H1 (cell line): ENCODE results near the gene PNPLA3. TPM values are rescaled to one million over a fixed set of nuclear protein-coding genes. Genes with fewer than 3 reads are reported as not detected.

ENCODE experiments used
- CTCF ChIA-PET: fragments of 300-600 bp; sonication (Branson Sonifier 250); formaldehyde crosslinking; loops from one replicate; lab custom pipeline; 2021; ENCODE audit not compliant: partially characterized antibody; lab: Charles Lee
- POLR2A ChIA-PET: fragments of 300-600 bp; sonication (Branson Sonifier 250); formaldehyde crosslinking; loops from one replicate; lab custom pipeline; 2021; ENCODE audit warnings: inconsistent platforms; ENCODE audit not compliant: partially characterized antibody; lab: Charles Lee
- DNase-seq, 2 experiments: peaks; one replicate each; pipeline versions ENCODE4 v3.0.0 to v3.0.0-alpha.2; 2010 to 2022; ENCODE audit warnings: low spot score in 2 of 2, low read depth in 1 of 2, mixed read lengths in 1 of 2
- FAIRE-seq: peaks from 2 replicates; lab custom pipeline; 2011; peaks lifted over from hg19 to GRCh38; lab: Jason Lieb, UNC
- H2AFZ ChIP-seq: 2 replicates; pipeline ENCODE4 v1.8.1; 2012; ENCODE audit warnings: low read length, inconsistent platforms
- H2AK5ac ChIP-seq: 2 replicates; pipeline ENCODE4 v1.6.1; 2013; ENCODE audit warnings: low read depth, low read length
- H2BK120ac ChIP-seq: replicated peaks from 2 replicates; pipeline ENCODE3; 2013; ENCODE audit warnings: low read depth, low read length, inconsistent platforms
- H2BK12ac ChIP-seq: 2 replicates; pipeline ENCODE4 v1.6.1; 2013; ENCODE audit warnings: low read depth, low read length
- H2BK15ac ChIP-seq: 2 replicates; pipeline ENCODE4 v1.6.1; 2013; ENCODE audit warnings: low read length
- H2BK20ac ChIP-seq: 2 replicates; pipeline ENCODE4 v1.6.1; 2013; ENCODE audit warnings: low read length
- H2BK5ac ChIP-seq: 2 replicates; pipeline ENCODE4 v1.6.1; 2013; ENCODE audit warnings: low read depth, low read length
- H3K14ac ChIP-seq: 2 replicates; pipeline ENCODE4 v1.6.1; 2013; ENCODE audit warnings: inconsistent platforms; ENCODE audit not compliant: insufficient read length
- H3K18ac ChIP-seq: 2 replicates; pipeline ENCODE4 v1.6.1; 2013; ENCODE audit warnings: low read length; ENCODE audit errors: extremely low read depth
- H3K23ac ChIP-seq: 2 replicates; pipeline ENCODE4 v1.6.1; 2013; ENCODE audit warnings: inconsistent platforms; ENCODE audit not compliant: insufficient read length
- H3K23me2 ChIP-seq: 2 replicates; pipeline ENCODE4 v1.6.1; 2013; ENCODE audit warnings: low read depth, low read length
- H3K27ac ChIP-seq: 2 replicates; pipeline ENCODE4 v1.6.1; 2011; ENCODE audit warnings: low read depth, low read length, inconsistent platforms
- H3K27me3 ChIP-seq, 4 experiments: replicated peaks in 1 of 4; 1 replicate in 1 of 4; 2 replicates in 3 of 4; pipeline versions ENCODE4 v1.6.1 to v1.8.1; 2011 to 2013; ENCODE audit warnings: low read length in 3 of 4, mild to moderate bottlenecking in 3 of 4, inconsistent platforms in 2 of 4, mixed read lengths in 2 of 4, moderate library complexity in 1 of 4; ENCODE audit not compliant: control insufficient read depth in 3 of 4, insufficient read depth in 3 of 4; ENCODE audit errors: extremely low read depth in 1 of 4
- H3K36me3 ChIP-seq, 4 experiments: 2 replicates each; pipeline versions ENCODE4 v1.6.1 to v1.8.1; 2011 to 2013; ENCODE audit warnings: mild to moderate bottlenecking in 4 of 4, low read length in 3 of 4, moderate library complexity in 2 of 4, control low read depth in 1 of 4, inconsistent platforms in 1 of 4; ENCODE audit not compliant: insufficient read depth in 4 of 4, control insufficient read depth in 2 of 4
- H3K4ac ChIP-seq: replicated peaks from 2 replicates; pipeline ENCODE3; 2013; ENCODE audit warnings: low read length, low read depth, mixed read lengths, inconsistent platforms; ENCODE audit not compliant: insufficient read length
- H3K4me1 ChIP-seq, 4 experiments: replicated peaks in 1 of 4; 1 replicate in 1 of 4; 2 replicates in 3 of 4; pipeline versions ENCODE4 v1.6.1 to v1.8.1; 2011 to 2013; ENCODE audit warnings: low read length in 3 of 4, inconsistent platforms in 2 of 4, mixed read lengths in 1 of 4; ENCODE audit not compliant: insufficient read depth in 4 of 4, control insufficient read depth in 3 of 4
- H3K4me2 ChIP-seq, 2 experiments: 2 replicates each; pipeline versions ENCODE4 v1.6.1 to v1.8.1; 2011 to 2013; ENCODE audit warnings: low read depth in 2 of 2, low read length in 2 of 2, control low read depth in 1 of 2, inconsistent platforms in 1 of 2, mild to moderate bottlenecking in 1 of 2; ENCODE audit not compliant: insufficient read depth in 1 of 2
- H3K4me3 ChIP-seq, 4 experiments: fragments of 200-600, 300-600 bp in 1 of 4; sonication (generic), shearing (Covaris generic), sonication (Bioruptor Twin) in 1 of 4; 2 replicates each; pipeline versions ENCODE4 v1.5.1 to v1.8.1; 2011 to 2016; ENCODE audit warnings: low read length in 4 of 4, low read depth in 3 of 4, control low read depth in 2 of 4, inconsistent platforms in 2 of 4, mild to moderate bottlenecking in 2 of 4, mixed read lengths in 1 of 4, moderate library complexity in 1 of 4; ENCODE audit not compliant: insufficient read depth in 2 of 4; ENCODE audit errors: extremely low read depth in 1 of 4
- H3K56ac ChIP-seq: replicated peaks from 2 replicates; pipeline ENCODE3; 2013; ENCODE audit warnings: low read depth, mild to moderate bottlenecking, mixed read lengths, low read length, inconsistent platforms; ENCODE audit not compliant: insufficient read length
- H3K79me1 ChIP-seq: 2 replicates; pipeline ENCODE4 v1.6.1; 2013; ENCODE audit warnings: low read depth, low read length, control low read depth
- H3K79me2 ChIP-seq, 2 experiments: 2 replicates each; pipeline versions ENCODE4 v1.6.1 to v1.8.1; 2012 to 2013; ENCODE audit warnings: low read length in 2 of 2, mild to moderate bottlenecking in 2 of 2, inconsistent platforms in 1 of 2; ENCODE audit not compliant: insufficient read depth in 2 of 2, control insufficient read depth in 1 of 2
- H3K9ac ChIP-seq, 4 experiments: replicated peaks in 1 of 4; 1 replicate in 1 of 4; 2 replicates in 3 of 4; pipeline versions ENCODE4 v1.6.1 to v1.8.1; 2011 to 2013; ENCODE audit warnings: low read depth in 3 of 4, low read length in 3 of 4, control low read depth in 2 of 4, mild to moderate bottlenecking in 2 of 4, moderate library complexity in 2 of 4, inconsistent platforms in 1 of 4; ENCODE audit errors: extremely low read depth in 1 of 4
- H3K9me3 ChIP-seq, 2 experiments: 2 replicates each; pipeline versions ENCODE4 v1.6.1 to v1.8.1; 2012 to 2013; ENCODE audit warnings: mild to moderate bottlenecking in 2 of 2, moderate library complexity in 2 of 2, control low read depth in 1 of 2, inconsistent platforms in 1 of 2, low read depth in 1 of 2, low read length in 1 of 2, mixed read lengths in 1 of 2; ENCODE audit not compliant: insufficient read depth in 2 of 2
- H4K20me1 ChIP-seq, 2 experiments: replicated peaks in 1 of 2; 2 replicates each; pipeline versions ENCODE3 to v1.8.1; 2011 to 2013; ENCODE audit warnings: inconsistent platforms in 2 of 2, low read length in 2 of 2, mild to moderate bottlenecking in 1 of 2; ENCODE audit not compliant: insufficient read depth in 2 of 2, control insufficient read depth in 1 of 2
- H4K5ac ChIP-seq: 2 replicates; pipeline ENCODE4 v1.6.1; 2013; ENCODE audit warnings: low read length, low read depth, mixed read lengths, inconsistent platforms; ENCODE audit not compliant: insufficient read length
- H4K8ac ChIP-seq: 2 replicates; pipeline ENCODE4 v1.8.0; 2013; ENCODE audit warnings: mild to moderate bottlenecking, moderate library complexity, low read length, inconsistent platforms; ENCODE audit not compliant: insufficient read depth; ENCODE audit errors: extremely low read depth
- H4K91ac ChIP-seq: replicated peaks from 2 replicates; pipeline ENCODE3; 2013; ENCODE audit warnings: low read length, mixed read lengths, inconsistent platforms; ENCODE audit not compliant: insufficient read length
- CEBPB ChIP-seq: IDR thresholded peaks from 2 replicates; pipeline ENCODE4 v1.6.1; 2012; ENCODE audit warnings: low read depth, low read length
- EGR1 ChIP-seq: IDR thresholded peaks from 2 replicates; pipeline ENCODE4 v1.6.1; 2011; ENCODE audit warnings: low read depth, low read length, borderline replicate concordance
- EZH2 ChIP-seq: fragments of 200-600 bp; sonication (generic); IDR thresholded peaks from 2 replicates; pipeline ENCODE4 v1.7.1; 2012; ENCODE audit warnings: low read depth, mild to moderate bottlenecking, moderate library complexity, low read length, inconsistent platforms; ENCODE audit not compliant: severe bottlenecking
- KDM5A ChIP-seq: fragments of 200-600 bp; IDR thresholded peaks from 2 replicates; pipeline ENCODE4 v1.7.1; 2012; ENCODE audit warnings: mild to moderate bottlenecking, low read length, inconsistent platforms, mixed read lengths
- NRF1 ChIP-seq: IDR thresholded peaks from 2 replicates; pipeline ENCODE4 v1.6.1; 2011; ENCODE audit warnings: mild to moderate bottlenecking, low read depth, low read length, improper control_type of control experiment
- PHF8 ChIP-seq: fragments of 200-600 bp; sonication (generic); conservative IDR thresholded peaks from 2 replicates; pipeline ENCODE4 v1.7.1; 2012; ENCODE audit warnings: low read depth, mild to moderate bottlenecking, inconsistent platforms, low read length, moderate library complexity
- POU5F1 ChIP-seq: IDR thresholded peaks from 2 replicates; pipeline ENCODE4 v1.6.1; 2011; ENCODE audit warnings: low read depth, mild to moderate bottlenecking, low read length, moderate library complexity
- RXRA ChIP-seq: IDR thresholded peaks from 2 replicates; pipeline ENCODE4 v1.6.1; 2011; ENCODE audit warnings: low read depth, mild to moderate bottlenecking, low read length, moderate library complexity; ENCODE audit not compliant: insufficient read depth
- SP2 ChIP-seq: IDR thresholded peaks from 2 replicates; pipeline ENCODE4 v1.6.1; 2012; ENCODE audit warnings: mild to moderate bottlenecking, low read length, inconsistent platforms
- SP4 ChIP-seq: IDR thresholded peaks from 2 replicates; pipeline ENCODE4 v1.6.1; 2012; ENCODE audit warnings: low read length, inconsistent platforms
- TAF1 ChIP-seq: IDR thresholded peaks from 2 replicates; pipeline ENCODE4 v1.6.1; 2011; ENCODE audit warnings: mild to moderate bottlenecking, low read depth, low read length
- TBP ChIP-seq: IDR thresholded peaks from 2 replicates; pipeline ENCODE4 v1.6.1; 2011; ENCODE audit warnings: low read depth, low read length, improper control_type of control experiment
- TEAD4 ChIP-seq: IDR thresholded peaks from 2 replicates; pipeline ENCODE4 v1.6.1; 2012; ENCODE audit warnings: low read depth, low read length, inconsistent platforms, mixed read lengths
- WGBS, 2 experiments: shearing (Covaris generic) in 1 of 2; methylation state at CpG; one replicate each; pipeline versions ENCODE4 v1.1.6 to v1.1.7; 2013 to 2015; ENCODE audit warnings: low lambda C conversion rate in 2 of 2, mixed read lengths in 2 of 2, inconsistent platforms in 1 of 2, low coverage in 1 of 2, missing lambda C conversion rate in 1 of 2; ENCODE audit not compliant: insufficient replicate concordance in 2 of 2, insufficient coverage in 1 of 2, insufficient read length in 1 of 2; ENCODE audit errors: extremely low coverage in 1 of 2, missing lambda C conversion rate in 1 of 2; 5-methylcytosine and 5-hydroxymethylcytosine counted together
- polyA plus RNA-seq, 7 experiments: library from polyadenylated mRNA; depleted of rRNA in 3 of 7; stranded (reverse) in 5 of 7; unstranded in 2 of 7; fragments of >200 nt in 5 of 7; fragments of 200-250 nt in 2 of 7; gene quantifications; 1 replicate in 5 of 7; 2 replicates in 1 of 7; 4 replicates in 1 of 7; pipeline versions ENCODE4 v1.2.1 to v1.2.3, GENCODE V29; 2011 to 2013; ENCODE audit warnings: missing spikeins in 2 of 7, mixed read lengths in 2 of 7
- total RNA-seq: library from RNA; stranded (reverse); fragmentation: NEBNext Ultra II Directional; extraction: Animal tissue kit (Norgen Biotek cat#: 25700); gene quantifications from 2 replicates; pipeline ENCODE4 v1.2.1, GENCODE V29; 2021
- TF ChIP-seq, protein P1 (sequence below): IDR thresholded peaks from 2 replicates; pipeline ENCODE4 v1.6.1; 2012; ENCODE audit warnings: inconsistent platforms

The PNPLA3 gene
- total and polyA plus RNA-seq, 2 of the 8 experiments (the other 6 are each of a cell fraction or from before 2014, with no cell fraction given), result 17.5 to 23.4 TPM

DNA sequence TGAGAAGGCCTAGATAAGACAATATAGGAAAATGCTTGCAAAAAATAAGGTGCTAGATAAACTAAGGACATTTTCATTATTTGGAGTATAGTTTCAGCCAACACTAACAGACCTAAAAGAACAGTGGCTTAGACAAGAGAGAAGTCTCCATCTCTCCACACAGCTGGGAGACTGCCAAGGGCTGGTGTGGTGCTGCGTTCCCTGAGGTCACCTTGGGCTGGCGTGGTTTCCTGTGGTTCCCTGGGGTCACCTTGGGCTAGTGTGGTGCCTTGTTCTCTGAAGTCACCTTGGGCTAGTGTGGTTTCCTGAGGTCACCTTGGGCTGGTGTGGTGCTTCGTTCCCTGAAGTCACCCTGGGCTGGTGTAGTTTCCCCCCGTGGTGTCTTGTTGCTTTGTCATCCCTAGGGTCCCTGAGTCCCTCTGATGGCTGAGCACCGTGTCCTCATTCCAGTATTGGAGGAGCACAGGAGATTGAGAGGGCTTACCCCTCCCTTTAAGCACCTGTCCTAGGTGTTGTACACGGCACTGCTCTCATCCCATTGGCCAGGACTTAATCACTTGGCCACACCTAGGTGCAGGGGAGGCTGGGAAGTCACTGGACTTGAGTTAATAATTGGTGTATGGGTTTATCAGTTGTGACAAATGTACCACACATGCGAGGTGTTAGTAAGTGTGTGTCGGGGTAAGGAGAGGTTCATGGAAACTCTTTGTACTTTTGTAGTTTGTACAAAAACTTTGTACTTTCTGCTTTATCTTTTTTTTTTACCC lies 46.6 kb downstream of the PNPLA3 start:
- CTCF ChIA-PET, result interaction anchor here (0.7 kb wide), 1 partner anchor 24 kb away, joined by 3 read pairs; no protein-coding TSS in a partner anchor
- Histone ChIP-seq H3K23me2 (no peaks in the 10 kb centered on the region), H3K4me2 (no peak overlapping the region), H3K56ac (no peak overlapping the region), H2AK5ac (no peak overlapping the region), H4K20me1 (peaks cover 0 to 11% of the 10 kb centered on the region in 2 experiments), H3K4me3 (no peak overlapping the region), H3K27me3 (no peaks in the 10 kb centered on the region), H3K14ac (no peak overlapping the region), H3K18ac (no peak overlapping the region), H2BK12ac (no peak overlapping the region), H3K27ac (no peak overlapping the region), H4K91ac (no peak overlapping the region), H3K4me1 (no peaks in the 10 kb centered on the region), H3K36me3 (peaks cover 18 to 53% (median 44%) of the 10 kb centered on the region in 4 experiments; a peak in 7 of 8 replicates), H2BK5ac (no peak overlapping the region; the same call in 1 of the 2 replicates), H3K9ac (no peak overlapping the region), H3K79me1 (no peaks in the 10 kb centered on the region), H3K4ac (no peak overlapping the region), H4K8ac (no peak overlapping the region), H2AFZ (no peak overlapping the region), H2BK20ac (no peak overlapping the region), H4K5ac (no peak overlapping the region), H3K79me2 (no peaks in the 10 kb centered on the region), H2BK120ac (no peak overlapping the region), H2BK15ac (no peak overlapping the region), H3K9me3 (no peaks in the 10 kb centered on the region), H3K23ac (no peak overlapping the region)
- DNase-seq (no peak), FAIRE-seq (no peak)
- TF ChIP-seq, protein P1, sequence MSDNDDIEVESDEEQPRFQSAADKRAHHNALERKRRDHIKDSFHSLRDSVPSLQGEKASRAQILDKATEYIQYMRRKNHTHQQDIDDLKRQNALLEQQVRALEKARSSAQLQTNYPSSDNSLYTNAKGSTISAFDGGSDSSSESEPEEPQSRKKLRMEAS, result no peak
- TF ChIP-seq POU5F1 (no peak), EGR1 (no peak), RXRA (no peak), NRF1 (no peak), PHF8 (no peak), CEBPB (no peak), EZH2 (no peak), SP4 (no peak), TAF1 (no peak), SP2 (no peak), KDM5A (no peak), TEAD4 (no peak), TBP (no peak)
- POLR2A ChIA-PET, result no interaction called here
- 99% methylated on average over 8 of the region's 8 CpGs; no CpG with 5 or more reads in 1 of the 2 experiments for WGBS, 2 experiments
